Smooth muscle cell (in vitro differentiated cells): ENCODE results near the gene FGD4. TPM values are rescaled to one million over a fixed set of nuclear protein-coding genes. Genes with fewer than 3 reads are reported as not detected.
A peak's percentile ranks its signal among the peaks of the same experiment; 100 is the strongest.

Source experiments
- DNase-seq: peaks from one replicate; lab custom pipeline; 2025; ENCODE audit not compliant: unreplicated experiment; lab: John Stamatoyannopoulos, UW
- H2AFZ ChIP-seq: fragments of 200-600 bp; sonication (generic); 2 replicates; pipeline ENCODE4 v1.6.0; 2016; ENCODE audit warnings: antibody characterized with exemption, low read depth, mild to moderate bottlenecking
- H3F3A ChIP-seq: fragments of 200-600 bp; sonication (generic); 2 replicates; pipeline ENCODE4 v1.6.0; 2017; ENCODE audit warnings: antibody characterized with exemption, low read depth
- H3K27ac ChIP-seq: fragments of 200-600 bp; sonication (generic); 2 replicates; pipeline ENCODE4 v1.5.1; 2016; ENCODE audit warnings: low read depth, mild to moderate bottlenecking
- H3K27me3 ChIP-seq: fragments of 200-600 bp; sonication (generic); 2 replicates; pipeline ENCODE4 v1.6.1; 2016; ENCODE audit warnings: low read depth, mild to moderate bottlenecking
- H3K36me3 ChIP-seq: fragments of 200-600 bp; sonication (generic); 2 replicates; pipeline ENCODE4 v1.5.1; 2016; ENCODE audit warnings: low read depth
- H3K4me1 ChIP-seq: fragments of 200-600 bp; sonication (generic); 2 replicates; pipeline ENCODE4 v1.5.1; 2016; ENCODE audit warnings: low read depth
- H3K4me2 ChIP-seq: fragments of 200-600 bp; sonication (generic); 2 replicates; pipeline ENCODE4 v1.6.0; 2016; ENCODE audit warnings: mild to moderate bottlenecking
- H3K4me3 ChIP-seq: fragments of 200-600 bp; sonication (generic); 2 replicates; pipeline ENCODE4 v1.5.1; 2016; ENCODE audit warnings: mild to moderate bottlenecking
- H3K79me2 ChIP-seq: fragments of 200-600 bp; sonication (generic); 2 replicates; pipeline ENCODE4 v1.6.0; 2016; ENCODE audit warnings: low read depth, mild to moderate bottlenecking
- H3K9ac ChIP-seq: fragments of 200-600 bp; sonication (generic); 2 replicates; pipeline ENCODE4 v1.6.0; 2016; ENCODE audit warnings: low read depth
- H3K9me3 ChIP-seq: fragments of 200-600 bp; sonication (generic); replicated peaks from 2 replicates; pipeline ENCODE4 v1.5.1; 2016; ENCODE audit warnings: low read depth
- H4K20me1 ChIP-seq: fragments of 200-600 bp; sonication (generic); 2 replicates; pipeline ENCODE4 v1.6.0; 2016; ENCODE audit warnings: low read depth
- CTCF ChIP-seq: fragments of 200-600 bp; sonication (generic); IDR thresholded peaks from 2 replicates; pipeline ENCODE4 v1.5.1; 2017; ENCODE audit warnings: borderline replicate concordance, mild to moderate bottlenecking, antibody characterized with exemption; ENCODE audit not compliant: insufficient read depth, poor library complexity, severe bottlenecking
- WGBS: methylation state at CpG from one replicate; pipeline ENCODE4 v1.1.7; 2016; ENCODE audit warnings: low lambda C conversion rate; 5-methylcytosine and 5-hydroxymethylcytosine counted together
- polyA plus RNA-seq: library from polyadenylated mRNA; unstranded; fragments of >200 nt; fragmentation: Nextera tagmentation; extraction: Ambion mirVana; gene quantifications from 2 replicates; pipeline ENCODE4 v1.2.1, GENCODE V29; 2016
- total RNA-seq: library from RNA; depleted of rRNA; stranded (reverse); fragments of >200 nt; gene quantifications from 2 replicates; pipeline ENCODE4 v1.2.3, GENCODE V29; 2014

Gene FGD4
- total and polyA plus RNA-seq, 2 experiments from 2014 or later, result 0.42 to 5.8 TPM

- Histone ChIP-seq H4K20me1 (no peaks in the 10 kb centered on the region), H2AFZ (no peak overlapping the region), H3K9ac (peak overlapping the region; percentile 20), H3F3A (peaks cover 3% of the 10 kb centered on the region), H3K27me3 (no peaks in the 10 kb centered on the region), H3K4me3 (peak overlapping the region; percentile 46), H3K36me3 (no peaks in the 10 kb centered on the region), H3K4me2 (peak overlapping the region; percentile 80), H3K4me1 (peaks cover 16% of the 10 kb centered on the region), H3K9me3 (no peaks in the 10 kb centered on the region), H3K27ac (peak overlapping the region; percentile 66), H3K79me2 (no peaks in the 10 kb centered on the region)
- no peak for TF ChIP-seq CTCF
- DNase-seq, result no peak
- WGBS, result 25% methylated on average over 6 of the region's 6 CpGs
Observed at GRCh38 chr12:32533971-32534590, 134.7 kb downstream of the FGD4 start.

DNA sequence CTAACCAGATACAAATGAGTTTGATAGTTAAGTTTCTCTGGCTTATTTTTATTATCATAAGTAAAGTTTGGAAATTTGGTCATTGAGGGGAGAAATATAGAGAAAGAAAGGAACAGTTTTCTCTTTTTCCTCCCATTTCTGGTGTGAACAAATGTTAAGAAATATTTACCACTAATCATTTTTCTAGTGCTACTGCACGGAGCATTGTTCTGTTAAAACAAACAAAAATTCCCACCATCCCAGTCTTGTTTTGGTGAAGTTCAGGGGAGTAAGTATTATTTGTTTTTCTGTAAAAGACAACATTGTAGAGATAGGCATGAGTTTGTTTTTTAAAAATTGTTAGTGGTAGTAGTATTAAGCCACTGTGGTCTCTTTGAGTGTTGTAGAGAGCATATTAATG, 135.3 kb downstream of the FGD4 start:
- DNase-seq, result no peak
- no peak for TF ChIP-seq CTCF
- Histone ChIP-seq H3K9ac (peak overlapping the region; percentile 20), H2AFZ (no peak overlapping the region), H3K4me2 (peak overlapping the region; percentile 80), H3K27ac (peak overlapping the region; percentile 66), H3F3A (peaks cover 3% of the 10 kb centered on the region), H4K20me1 (no peaks in the 10 kb centered on the region), H3K36me3 (no peaks in the 10 kb centered on the region), H3K79me2 (no peaks in the 10 kb centered on the region), H3K4me3 (peak overlapping the region; percentile 46), H3K9me3 (no peaks in the 10 kb centered on the region), H3K4me1 (peaks cover 16% of the 10 kb centered on the region), H3K27me3 (no peaks in the 10 kb centered on the region)
- 68% methylated on average over 1 of the region's 1 CpG for WGBS

DNA sequence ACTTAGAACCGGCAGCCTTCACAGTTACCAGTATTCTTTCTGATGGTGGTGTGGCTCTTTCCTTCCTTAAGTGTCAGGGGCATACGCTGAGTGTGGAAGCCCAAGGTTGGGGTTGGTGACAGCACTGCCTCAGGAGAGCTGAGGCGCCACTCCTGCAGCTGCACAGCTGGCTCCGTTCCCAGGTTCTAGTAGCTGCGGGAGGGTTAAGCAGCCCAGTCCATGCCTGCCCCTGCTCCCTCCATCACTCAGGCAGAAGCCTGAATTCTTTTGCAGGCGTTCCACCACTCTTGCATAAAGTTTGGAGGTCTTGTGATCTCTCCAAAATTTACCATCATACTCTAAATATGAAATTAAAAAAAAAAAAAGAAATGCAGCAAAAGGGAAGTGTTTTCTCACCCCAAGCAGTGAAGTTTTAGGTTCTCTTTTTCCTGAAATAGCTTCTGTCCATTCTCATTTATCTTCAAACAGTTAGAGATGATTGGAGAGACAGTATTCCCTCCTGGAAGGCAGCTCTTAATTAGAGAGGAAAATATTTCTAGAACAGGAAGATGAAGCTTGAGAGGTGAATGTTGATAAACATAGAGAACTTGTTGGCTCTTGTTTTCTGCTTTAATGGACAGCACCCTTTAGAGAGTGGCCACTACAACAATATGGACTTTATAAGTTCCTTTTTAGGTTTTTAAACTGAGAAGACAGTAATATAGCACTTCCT, 136.1 kb downstream of the FGD4 start:
- Histone ChIP-seq H3K27me3 (no peaks in the 10 kb centered on the region), H3K4me3 (peak overlapping the region; percentile 46), H3K27ac (no peak overlapping the region), H4K20me1 (no peaks in the 10 kb centered on the region), H3K4me1 (peaks cover 16% of the 10 kb centered on the region), H3K9ac (no peak overlapping the region), H3K36me3 (no peaks in the 10 kb centered on the region), H3F3A (peaks cover 3% of the 10 kb centered on the region), H3K4me2 (peak overlapping the region; percentile 80), H3K79me2 (no peaks in the 10 kb centered on the region), H3K9me3 (no peaks in the 10 kb centered on the region), H2AFZ (no peak overlapping the region)
- WGBS, result 23% methylated on average over 6 of the region's 6 CpGs
- no peak for TF ChIP-seq CTCF
- no peak for DNase-seq
